ENCODE measurements around the gene CDC14B. TPM values are rescaled to one million over a fixed set of nuclear protein-coding genes. Genes with fewer than 3 reads are reported as not detected.

The CDC14B gene
- total RNA-seq, 1 experiment from 2014 or later: 57.1 TPM

DNA sequence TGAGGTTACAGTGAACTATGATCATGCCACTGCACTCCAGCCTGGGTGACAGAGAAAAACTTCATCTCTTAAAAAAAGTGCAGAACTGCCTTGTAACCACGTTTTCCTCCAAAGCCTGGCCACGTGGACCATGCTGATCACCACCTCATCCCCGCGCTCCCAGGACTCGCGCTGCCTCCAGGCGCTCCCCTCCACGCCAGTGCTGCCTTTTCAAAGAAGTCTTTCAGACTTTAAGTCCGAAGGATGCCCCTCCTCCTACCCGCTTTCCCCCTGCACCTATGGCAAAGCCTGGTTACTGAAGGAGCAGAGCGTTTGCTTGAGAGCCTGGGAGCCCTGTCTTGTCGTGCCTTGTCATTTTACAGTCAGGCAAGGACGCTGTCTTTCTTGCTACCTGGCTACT is 125.9 kb downstream of the CDC14B start (continued):
- TF ChIP-seq ZNF232 (CRISPR knock-in tag; IDR thresholded peaks at IDR 0.05) (no peak), MXD4 (CRISPR knock-in tag; IDR thresholded peaks at IDR 0.05; ENCODE audit: borderline replicate concordance) (no peak), ZNF121 (CRISPR knock-in tag; IDR thresholded peaks at IDR 0.05) (no peak), ZNF396 (CRISPR knock-in tag; IDR thresholded peaks at IDR 0.05; ENCODE audit: borderline replicate concordance) (no peak), CREM (CRISPR knock-in tag; IDR thresholded peaks at IDR 0.05) (no peak), SMAD4 (CRISPR knock-in tag; IDR thresholded peaks at IDR 0.05) (no peak), FOXP1 (CRISPR knock-in tag; IDR thresholded peaks at IDR 0.05; ENCODE audit: borderline replicate concordance) (no peak)

DNA sequence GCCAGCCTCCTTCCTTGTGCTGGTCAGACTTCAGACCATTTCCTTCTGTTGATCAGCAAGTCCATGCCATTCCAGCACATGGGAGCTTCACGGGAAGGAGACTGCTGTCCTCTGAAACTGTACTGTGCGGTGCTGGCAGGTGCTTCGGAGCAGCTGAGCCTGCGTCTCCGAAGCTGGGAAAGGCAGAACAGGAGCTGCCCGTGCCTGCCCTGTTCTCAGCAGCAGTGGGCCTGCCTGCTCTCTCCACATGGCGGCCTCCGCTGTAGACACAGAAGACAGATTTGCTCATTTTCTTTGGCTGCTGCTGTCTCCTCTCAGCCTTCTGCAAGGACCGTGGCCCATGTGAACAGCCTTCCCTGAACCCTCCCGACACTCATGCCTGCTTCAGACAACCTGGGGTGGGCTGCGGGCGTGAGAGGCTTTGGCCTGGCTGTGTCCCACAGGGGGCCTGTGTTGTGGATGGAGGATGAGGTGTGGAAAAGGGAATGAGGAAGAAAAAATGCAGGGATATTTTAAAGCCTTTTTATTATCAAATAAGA is 126.6 kb downstream of the CDC14B start:
- Mint-ChIP-seq H3K4me3 (no peak overlapping the region), H3K27ac (peak overlapping the region; percentile 42; the same call in 1 of the 2 replicates), H3K27me3 (ENCODE audit: low read depth) (no peaks in the 10 kb centered on the region), H3K9me3 (no peaks in the 10 kb centered on the region), H3K4me1 (no peaks in the 10 kb centered on the region), H3K36me3 (peaks cover 14% of the 10 kb centered on the region)
- ATAC-seq: no peak
- POLR2A ChIA-PET: no interaction called here
- no peak for DNase-seq (ENCODE audit: low spot score)
- no peak for TF ChIP-seq ELF4 (CRISPR knock-in tag; IDR thresholded peaks at IDR 0.05; ENCODE audit: low read depth)
- no peak for TF ChIP-seq ZNF416 (CRISPR knock-in tag; IDR thresholded peaks at IDR 0.05)
- TF ChIP-seq NFYB (CRISPR knock-in tag; conservative IDR thresholded peaks at IDR 0.05; ENCODE audit: low read depth): no peak
- TF ChIP-seq NR3C1 (CRISPR knock-in tag; conservative IDR thresholded peaks at IDR 0.05; ENCODE audit: low read depth): no peak
- no peak for TF ChIP-seq NR1H2 (CRISPR knock-in tag; IDR thresholded peaks at IDR 0.05)
- TF ChIP-seq SP1 (CRISPR knock-in tag; conservative IDR thresholded peaks at IDR 0.05): no peak
- no peak for TF ChIP-seq CREM (CRISPR knock-in tag; IDR thresholded peaks at IDR 0.05)
- TF ChIP-seq TEAD4 (CRISPR knock-in tag; IDR thresholded peaks at IDR 0.05): no peak
- no peak for TF ChIP-seq SMAD4 (CRISPR knock-in tag; IDR thresholded peaks at IDR 0.05)
- TF ChIP-seq MXD4 (CRISPR knock-in tag; IDR thresholded peaks at IDR 0.05; ENCODE audit: borderline replicate concordance): no peak
- TF ChIP-seq, protein P1, sequence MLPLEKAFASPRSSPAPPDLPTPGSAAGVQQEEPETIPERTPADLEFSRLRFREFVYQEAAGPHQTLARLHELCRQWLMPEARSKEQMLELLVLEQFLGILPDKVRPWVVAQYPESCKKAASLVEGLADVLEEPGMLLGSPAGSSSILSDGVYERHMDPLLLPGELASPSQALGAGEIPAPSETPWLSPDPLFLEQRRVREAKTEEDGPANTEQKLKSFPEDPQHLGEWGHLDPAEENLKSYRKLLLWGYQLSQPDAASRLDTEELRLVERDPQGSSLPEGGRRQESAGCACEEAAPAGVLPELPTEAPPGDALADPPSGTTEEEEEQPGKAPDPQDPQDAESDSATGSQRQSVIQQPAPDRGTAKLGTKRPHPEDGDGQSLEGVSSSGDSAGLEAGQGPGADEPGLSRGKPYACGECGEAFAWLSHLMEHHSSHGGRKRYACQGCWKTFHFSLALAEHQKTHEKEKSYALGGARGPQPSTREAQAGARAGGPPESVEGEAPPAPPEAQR (CRISPR knock-in tag; IDR thresholded peaks at IDR 0.05): no peak
- no peak for TF ChIP-seq STAT6 (CRISPR knock-in tag; conservative IDR thresholded peaks at IDR 0.05; ENCODE audit: low read depth)
- CTCF ChIA-PET: no interaction called here

DNA sequence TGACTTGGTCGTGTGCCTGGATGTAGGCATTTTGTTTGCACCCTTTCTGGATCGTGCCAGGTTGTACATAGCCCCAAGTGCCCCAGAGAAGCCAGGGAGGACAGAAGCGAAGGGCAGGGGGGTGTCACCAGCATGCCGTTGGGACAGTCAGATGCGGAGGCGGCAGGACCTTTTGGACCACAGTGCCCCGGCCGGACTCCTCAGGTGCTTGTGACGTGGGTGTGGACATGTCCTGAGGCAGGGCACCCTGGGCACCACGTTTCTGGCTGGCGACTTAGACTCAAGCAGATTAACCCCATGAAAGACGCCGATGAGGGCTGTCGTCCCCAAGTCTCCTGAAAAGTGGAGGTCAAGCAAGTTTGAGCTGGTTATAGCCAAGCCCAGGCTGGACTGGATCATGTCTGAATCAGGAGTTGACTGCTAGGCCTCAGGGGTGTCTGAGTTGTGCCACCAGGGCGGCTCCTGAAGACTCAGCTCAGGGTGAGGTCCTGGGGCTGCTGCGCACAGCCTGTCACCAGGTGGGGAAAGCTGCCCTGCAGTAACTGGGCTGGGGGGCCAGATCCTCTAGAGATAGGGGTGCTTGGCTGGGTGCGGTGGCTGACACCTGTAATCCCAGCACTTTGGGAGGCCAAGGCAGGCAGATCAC is 127.6 kb downstream of the CDC14B start:
- ATAC-seq: no peak
- ChIA-PET CTCF (no interaction called here), POLR2A (no interaction called here)
- Mint-ChIP-seq H3K4me3 (no peak overlapping the region), H3K36me3 (peaks cover 14% of the 10 kb centered on the region), H3K27me3 (ENCODE audit: low read depth) (no peaks in the 10 kb centered on the region), H3K9me3 (no peaks in the 10 kb centered on the region), H3K27ac (peak overlapping the region; percentile 93; the same call in 1 of the 2 replicates), H3K4me1 (no peaks in the 10 kb centered on the region)
- no peak for DNase-seq (ENCODE audit: low spot score)
- TF ChIP-seq USF1 (CRISPR knock-in tag; IDR thresholded peaks at IDR 0.05): no peak
- TF ChIP-seq JAZF1 (CRISPR knock-in tag; IDR thresholded peaks at IDR 0.05): no peak
- no peak for TF ChIP-seq ZNF416 (CRISPR knock-in tag; IDR thresholded peaks at IDR 0.05)
- no peak for TF ChIP-seq ZNF219 (CRISPR knock-in tag; IDR thresholded peaks at IDR 0.05; ENCODE audit: borderline replicate concordance)
- no peak for TF ChIP-seq OVOL2 (CRISPR knock-in tag; IDR thresholded peaks at IDR 0.05; ENCODE audit: borderline replicate concordance)
- TF ChIP-seq, protein P2, sequence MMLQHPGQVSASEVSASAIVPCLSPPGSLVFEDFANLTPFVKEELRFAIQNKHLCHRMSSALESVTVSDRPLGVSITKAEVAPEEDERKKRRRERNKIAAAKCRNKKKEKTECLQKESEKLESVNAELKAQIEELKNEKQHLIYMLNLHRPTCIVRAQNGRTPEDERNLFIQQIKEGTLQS (CRISPR knock-in tag; conservative IDR thresholded peaks at IDR 0.05): no peak
- no peak for TF ChIP-seq SP1 (CRISPR knock-in tag; conservative IDR thresholded peaks at IDR 0.05)
- TF ChIP-seq FOXK1 (CRISPR knock-in tag; IDR thresholded peaks at IDR 0.05): no peak
- TF ChIP-seq, protein P3, sequence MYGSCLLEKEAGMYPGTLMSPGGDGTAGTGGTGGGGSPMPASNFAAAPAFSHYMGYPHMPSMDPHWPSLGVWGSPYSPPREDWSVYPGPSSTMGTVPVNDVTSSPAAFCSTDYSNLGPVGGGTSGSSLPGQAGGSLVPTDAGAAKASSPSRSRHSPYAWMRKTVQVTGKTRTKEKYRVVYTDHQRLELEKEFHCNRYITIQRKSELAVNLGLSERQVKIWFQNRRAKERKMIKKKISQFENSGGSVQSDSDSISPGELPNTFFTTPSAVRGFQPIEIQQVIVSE (CRISPR knock-in tag; IDR thresholded peaks at IDR 0.05; ENCODE audit: borderline replicate concordance): no peak
- TF ChIP-seq FOXP4 (CRISPR knock-in tag; IDR thresholded peaks at IDR 0.05): no peak
- TF ChIP-seq NFE2L1 (CRISPR knock-in tag; IDR thresholded peaks at IDR 0.05): no peak
- no peak for TF ChIP-seq CREM (CRISPR knock-in tag; IDR thresholded peaks at IDR 0.05)
- TF ChIP-seq IRF2 (CRISPR knock-in tag; IDR thresholded peaks at IDR 0.05; ENCODE audit: borderline replicate concordance, low read depth): no peak
